Measurements from ENCODE around the gene CHAF1B. TPM values are rescaled to one million over a fixed set of nuclear protein-coding genes. Genes with fewer than 3 reads are reported as not detected.
A peak's percentile ranks its signal among the peaks of the same experiment; 100 is the strongest.

CHAF1B gene
- total RNA-seq, 2 experiments from 2014 or later: 30.9 to 34.7 TPM

- ChIA-PET CTCF (interaction anchor here (1.3 kb wide), 1 partner anchor 11 kb away, joined by 4 read pairs; no protein-coding TSS in a partner anchor), POLR2A (no interaction called here)
- Mint-ChIP-seq H3K4me3 (peak overlapping the region; percentile 54), H3K27me3 (peaks cover 19% of the 10 kb centered on the region), H3K4me1 (ENCODE audit: low read depth) (peaks cover 15% of the 10 kb centered on the region), H3K27ac (no peak overlapping the region), H3K36me3 (ENCODE audit: low read depth) (no peaks in the 10 kb centered on the region), H3K9me3 (no peaks in the 10 kb centered on the region)
- DNase-seq (no peak), ATAC-seq (no peak)
- intact Hi-C loops (cut with micrococcal nuclease): no loop called here
- TF ChIP-seq CTCF (IDR thresholded peaks at IDR 0.05): no peak
Measured at GRCh38 chr21:36430841-36431240, 45.6 kb downstream of the CHAF1B start.

- H3K27ac Mint-ChIP-seq: no peak overlapping the region
- H3K36me3 Mint-ChIP-seq (ENCODE audit: low read depth): no peaks in the 10 kb centered on the region
- peaks cover 15% of the 10 kb centered on the region for H3K4me1 Mint-ChIP-seq (ENCODE audit: low read depth)
- DNase-seq: no peak
- H3K9me3 Mint-ChIP-seq: no peaks in the 10 kb centered on the region
- intact Hi-C loops (cut with micrococcal nuclease): no loop called here
- ChIA-PET POLR2A (no interaction called here), CTCF (no interaction called here)
- ATAC-seq: no peak
- peaks cover 19% of the 10 kb centered on the region for H3K27me3 Mint-ChIP-seq
- H3K4me3 Mint-ChIP-seq: no peak overlapping the region
- no peak for TF ChIP-seq CTCF (IDR thresholded peaks at IDR 0.05)
Measured at GRCh38 chr21:36431252-36431651, 46.1 kb downstream of the CHAF1B start.

- H3K4me3 Mint-ChIP-seq: no peak overlapping the region
- no peak for DNase-seq
- peaks cover 4% of the 10 kb centered on the region for H3K9me3 Mint-ChIP-seq
- H3K36me3 Mint-ChIP-seq (ENCODE audit: low read depth): no peaks in the 10 kb centered on the region
- CTCF ChIA-PET: interaction anchor here (1.3 to 2.2 kb wide), 2 partner anchors 11 to 13 kb away, joined by 3 to 6 read pairs; no protein-coding TSS in a partner anchor
- H3K27ac Mint-ChIP-seq: no peak overlapping the region
- H3K4me1 Mint-ChIP-seq (ENCODE audit: low read depth): peaks cover 17% of the 10 kb centered on the region
- intact Hi-C loops (cut with micrococcal nuclease): no loop called here
- POLR2A ChIA-PET: interaction anchor here (0.6 kb wide), 1 partner anchor 104 kb away, joined by 3 read pairs; no protein-coding TSS in a partner anchor
- no peak for TF ChIP-seq CTCF (IDR thresholded peaks at IDR 0.05)
- no peak for ATAC-seq
- H3K27me3 Mint-ChIP-seq: peaks cover 25% of the 10 kb centered on the region
Measured at GRCh38 chr21:36433059-36433709, 48.0 kb downstream of the CHAF1B start.

- CTCF ChIA-PET: interaction anchor here (1.3 to 2.2 kb wide), 2 partner anchors 12 to 14 kb away, joined by 3 to 6 read pairs; no protein-coding TSS in a partner anchor
- POLR2A ChIA-PET: interaction anchor here (0.7 kb wide), 1 partner anchor 32 kb away, joined by 3 read pairs; no protein-coding TSS in a partner anchor
- TF ChIP-seq CTCF (IDR thresholded peaks at IDR 0.05): no peak
- Mint-ChIP-seq H3K4me3 (no peak overlapping the region), H3K36me3 (ENCODE audit: low read depth) (no peaks in the 10 kb centered on the region), H3K4me1 (ENCODE audit: low read depth) (peaks cover 14% of the 10 kb centered on the region), H3K27ac (no peak overlapping the region), H3K27me3 (peaks cover 25% of the 10 kb centered on the region), H3K9me3 (peaks cover 4% of the 10 kb centered on the region)
- intact Hi-C loops (cut with micrococcal nuclease): no loop called here
- ATAC-seq (no peak), DNase-seq (no peak)
Measured at GRCh38 chr21:36434144-36434543, 49.0 kb downstream of the CHAF1B start.

Data from activated CD8-positive, alpha-beta T cell treated with anti-CD3 and anti-CD28 coated beads for 36 hours (primary cell).